Measurements from ENCODE around the gene CDH19.

Gene CDH19

DNA sequence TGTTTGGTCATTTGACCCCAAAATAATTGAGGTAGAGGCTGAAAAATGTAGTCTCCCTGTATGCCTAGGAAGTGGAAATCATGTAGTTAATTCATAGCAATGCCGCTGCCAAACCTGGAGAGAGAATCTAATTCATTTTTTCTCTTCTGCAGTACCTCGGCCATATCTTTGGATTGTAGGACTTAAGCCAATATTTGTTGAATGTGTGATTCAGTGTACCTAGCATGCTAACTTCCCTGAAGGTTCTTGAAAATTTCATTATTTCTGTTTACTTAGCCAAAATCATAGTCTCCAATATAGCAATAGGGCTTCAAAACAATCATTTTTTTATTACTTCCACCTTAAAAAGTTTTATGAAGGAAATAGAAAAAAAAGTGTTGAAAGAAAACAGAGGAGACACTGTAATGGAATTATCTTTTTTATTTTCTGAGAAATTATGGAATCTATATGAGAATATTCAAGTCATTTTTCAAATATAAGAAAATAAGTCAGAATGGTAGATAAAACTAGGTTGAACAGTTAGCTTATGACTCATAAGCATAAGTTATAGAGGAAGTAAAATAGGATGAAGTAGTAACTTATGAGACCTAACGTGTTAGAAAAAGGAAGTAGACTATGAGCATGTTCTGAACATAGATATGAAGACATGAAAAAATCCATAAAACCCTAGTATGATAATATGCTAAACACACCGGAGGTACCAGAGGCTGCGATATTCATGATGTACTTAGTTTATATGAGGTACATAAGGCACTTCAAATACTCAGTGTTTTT is 35.2 kb upstream of the CDH19 start:
- DNase-seq (ENCODE audit: extremely low spot score) = no peak
- POLR2A ChIA-PET = no interaction called here
- CTCF ChIA-PET = no interaction called here
- TF ChIP-seq, protein P1, sequence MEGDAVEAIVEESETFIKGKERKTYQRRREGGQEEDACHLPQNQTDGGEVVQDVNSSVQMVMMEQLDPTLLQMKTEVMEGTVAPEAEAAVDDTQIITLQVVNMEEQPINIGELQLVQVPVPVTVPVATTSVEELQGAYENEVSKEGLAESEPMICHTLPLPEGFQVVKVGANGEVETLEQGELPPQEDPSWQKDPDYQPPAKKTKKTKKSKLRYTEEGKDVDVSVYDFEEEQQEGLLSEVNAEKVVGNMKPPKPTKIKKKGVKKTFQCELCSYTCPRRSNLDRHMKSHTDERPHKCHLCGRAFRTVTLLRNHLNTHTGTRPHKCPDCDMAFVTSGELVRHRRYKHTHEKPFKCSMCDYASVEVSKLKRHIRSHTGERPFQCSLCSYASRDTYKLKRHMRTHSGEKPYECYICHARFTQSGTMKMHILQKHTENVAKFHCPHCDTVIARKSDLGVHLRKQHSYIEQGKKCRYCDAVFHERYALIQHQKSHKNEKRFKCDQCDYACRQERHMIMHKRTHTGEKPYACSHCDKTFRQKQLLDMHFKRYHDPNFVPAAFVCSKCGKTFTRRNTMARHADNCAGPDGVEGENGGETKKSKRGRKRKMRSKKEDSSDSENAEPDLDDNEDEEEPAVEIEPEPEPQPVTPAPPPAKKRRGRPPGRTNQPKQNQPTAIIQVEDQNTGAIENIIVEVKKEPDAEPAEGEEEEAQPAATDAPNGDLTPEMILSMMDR (IDR thresholded peaks at IDR 0.05; ENCODE audit: control extremely low read depth, extremely low read depth, low read depth, missing control alignments) = no peak

DNA sequence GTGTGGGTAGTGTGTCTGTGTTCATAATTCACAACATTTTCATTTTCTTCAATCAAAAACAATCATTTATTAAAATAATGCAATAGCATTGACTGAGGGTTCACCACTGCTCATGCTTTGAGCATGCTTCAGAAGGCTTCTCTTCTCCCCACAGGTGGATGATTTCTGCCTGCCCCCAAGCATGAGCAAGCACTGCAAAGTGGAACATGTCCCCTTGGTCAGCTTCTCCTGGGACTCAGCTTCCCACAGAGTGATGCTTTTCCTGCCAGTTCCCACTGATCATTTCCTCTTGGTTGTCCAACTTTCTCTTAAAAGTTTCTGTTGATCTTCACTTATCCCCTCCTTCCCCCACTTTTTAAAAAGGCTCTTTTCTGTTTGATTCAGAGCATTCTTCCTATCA is 31.5 kb upstream of the CDH19 start:
- POLR2A ChIA-PET = no interaction called here
- DNase-seq (ENCODE audit: extremely low spot score) = no peak
- TF ChIP-seq, protein P1 (IDR thresholded peaks at IDR 0.05; ENCODE audit: control extremely low read depth, extremely low read depth, low read depth, missing control alignments) = no peak
- CTCF ChIA-PET = no interaction called here

DNA sequence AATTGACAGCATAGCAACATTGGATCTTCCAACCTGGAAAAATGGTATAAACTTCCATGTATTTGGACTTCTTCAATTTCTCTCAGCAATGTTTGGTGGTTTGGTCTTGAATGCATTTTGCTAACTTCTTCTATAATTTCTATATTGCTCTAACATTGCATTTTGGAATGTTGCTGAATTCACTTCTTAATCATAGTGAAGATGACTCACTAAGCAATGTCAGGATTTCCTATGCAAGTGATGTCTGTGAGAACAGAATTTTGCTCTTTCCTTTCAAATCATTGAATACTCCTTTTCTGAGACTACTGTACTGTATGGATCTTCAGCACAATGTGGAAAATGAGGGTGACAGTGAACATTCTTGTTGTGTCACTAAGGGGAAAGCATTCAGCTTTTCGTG is 28.9 kb upstream of the CDH19 start:
- POLR2A ChIA-PET = no interaction called here
- CTCF ChIA-PET = no interaction called here
- no peak for DNase-seq (ENCODE audit: extremely low spot score)
- TF ChIP-seq, protein P1 (IDR thresholded peaks at IDR 0.05; ENCODE audit: control extremely low read depth, extremely low read depth, low read depth, missing control alignments) = no peak

DNA sequence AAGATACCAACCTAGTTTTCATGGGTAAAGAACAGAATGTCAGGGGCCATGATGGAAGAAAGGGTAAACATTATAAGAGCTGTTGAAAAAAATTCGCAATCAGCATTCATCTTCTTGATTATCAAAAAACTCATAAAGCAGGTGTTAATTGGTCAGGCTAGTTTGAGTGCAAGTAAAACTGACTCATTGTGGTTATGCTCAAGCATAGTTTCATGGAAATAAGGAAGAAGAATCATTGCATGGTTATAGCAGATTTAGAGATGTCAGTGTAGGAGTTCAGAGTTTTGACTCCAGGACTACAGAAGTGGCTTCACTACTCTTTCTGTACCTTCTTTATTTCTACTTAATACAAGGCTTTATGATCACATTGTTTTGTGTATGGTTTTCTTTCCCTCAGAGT is 26.9 kb upstream of the CDH19 start:
- no peak for DNase-seq (ENCODE audit: extremely low spot score)
- TF ChIP-seq, protein P1 (IDR thresholded peaks at IDR 0.05; ENCODE audit: control extremely low read depth, extremely low read depth, low read depth, missing control alignments) = no peak
- CTCF ChIA-PET = no interaction called here
- POLR2A ChIA-PET = no interaction called here

DNA sequence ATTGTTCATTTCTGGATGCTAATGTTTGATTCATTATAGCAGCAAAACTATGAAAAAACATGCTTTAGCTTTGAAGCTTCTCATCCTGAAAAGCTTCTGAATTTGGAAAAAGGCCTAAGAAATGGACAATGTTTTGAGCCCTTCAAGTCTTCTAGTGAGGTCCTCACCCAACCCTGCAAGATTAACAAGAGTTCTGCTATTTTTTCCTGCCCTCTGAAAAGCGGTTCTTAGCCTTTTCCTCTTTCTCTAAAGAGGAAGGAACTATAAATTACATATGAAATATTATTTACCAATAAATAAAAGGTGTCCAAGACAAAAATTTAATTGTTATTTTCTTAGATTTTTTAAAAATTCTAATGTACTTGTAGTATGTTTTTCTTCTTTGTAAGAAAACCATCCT is 19.9 kb upstream of the CDH19 start:
- DNase-seq (ENCODE audit: extremely low spot score) = no peak
- TF ChIP-seq, protein P1 (IDR thresholded peaks at IDR 0.05; ENCODE audit: control extremely low read depth, extremely low read depth, low read depth, missing control alignments) = no peak
- CTCF ChIA-PET = no interaction called here
- POLR2A ChIA-PET = no interaction called here

DNA sequence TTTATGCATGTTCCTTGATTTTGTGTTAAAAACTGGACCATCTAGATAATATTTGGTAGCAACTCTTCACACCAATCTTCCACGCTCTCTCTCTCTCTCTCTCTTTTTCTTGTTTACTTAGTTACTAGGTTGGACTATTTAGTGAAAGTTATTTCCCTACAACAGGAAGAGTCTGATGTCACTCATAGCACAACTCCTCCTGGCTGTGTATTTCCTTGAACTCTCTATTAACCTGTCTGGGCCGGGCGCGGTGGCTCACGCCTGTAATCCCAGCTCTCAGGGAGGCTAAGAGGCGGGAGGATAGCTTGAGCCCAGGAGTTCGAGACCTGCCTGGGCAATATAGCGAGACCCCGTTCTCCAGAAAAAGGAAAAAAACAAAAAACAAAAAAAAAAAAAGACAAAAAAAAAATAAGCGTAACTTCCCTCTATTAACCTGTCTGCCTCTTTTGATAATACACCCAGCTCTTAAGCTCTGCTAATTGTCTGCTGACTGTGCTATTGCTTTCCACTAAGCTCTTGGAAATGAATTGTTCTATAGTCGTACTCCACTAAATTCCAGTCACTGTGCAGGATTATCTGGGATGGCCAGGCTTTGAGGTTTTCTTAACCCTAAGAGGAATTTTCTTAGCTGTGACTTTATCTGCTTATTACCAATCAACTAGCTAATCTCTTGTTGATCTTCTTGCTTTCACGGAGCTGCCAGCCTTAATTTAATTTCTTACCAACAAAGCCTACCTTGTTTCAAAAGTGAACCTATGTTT is 18.1 kb upstream of the CDH19 start:
- CTCF ChIA-PET = no interaction called here
- POLR2A ChIA-PET = no interaction called here
- TF ChIP-seq, protein P1 (IDR thresholded peaks at IDR 0.05; ENCODE audit: control extremely low read depth, extremely low read depth, low read depth, missing control alignments) = no peak
- DNase-seq (ENCODE audit: extremely low spot score) = no peak

All from GM10248 (cell line).